DLD1 (cell line): Measurements from ENCODE around the gene VDR.

Experiments used
- in situ Hi-C: cut with HindIII; loops from 2 replicates; pipeline ENCODE4 v1.10.0; 2017; ENCODE audit warnings: low sequenced_read_pairs

Gene VDR

GRCh38 chr12:47801904-47802246, 102.9 kb downstream of the VDR start:
- in situ Hi-C loops: no loop called here

GRCh38 chr12:47801170-47801903, 103.5 kb downstream of the VDR start:
- in situ Hi-C loops: no loop called here

- in situ Hi-C loops: no loop called here
These were observed 104.2 kb downstream of the VDR start for GRCh38 chr12:47800582-47800981.

GRCh38 chr12:47799357-47799955, 105.3 kb downstream of the VDR start:
- in situ Hi-C loops: no loop called here

- in situ Hi-C loops: no loop called here
These were observed 106.3 kb downstream of the VDR start for GRCh38 chr12:47798382-47798948.

GRCh38 chr12:47797441-47797840, 107.4 kb downstream of the VDR start:
- in situ Hi-C loops: no loop called here

- in situ Hi-C loops: no loop called here
These were observed 108.9 kb downstream of the VDR start for GRCh38 chr12:47795814-47796411.

GRCh38 chr12:47795121-47795813, 109.5 kb downstream of the VDR start:
- in situ Hi-C loops: no loop called here

- in situ Hi-C loops: no loop called here
These were observed 110.1 kb downstream of the VDR start for GRCh38 chr12:47794679-47795078.

- in situ Hi-C loops: no loop called here
These were observed 111.6 kb downstream of the VDR start for GRCh38 chr12:47793015-47793681.

- in situ Hi-C loops: no loop called here
These were observed 112.9 kb downstream of the VDR start for GRCh38 chr12:47791874-47792273.
